ENCODE measurements around the gene FCHO2.

GRCh38 chr5:72917371-72917776 lies 38.5 kb upstream of the FCHO2 start:
- TF ChIP-seq, protein P1, sequence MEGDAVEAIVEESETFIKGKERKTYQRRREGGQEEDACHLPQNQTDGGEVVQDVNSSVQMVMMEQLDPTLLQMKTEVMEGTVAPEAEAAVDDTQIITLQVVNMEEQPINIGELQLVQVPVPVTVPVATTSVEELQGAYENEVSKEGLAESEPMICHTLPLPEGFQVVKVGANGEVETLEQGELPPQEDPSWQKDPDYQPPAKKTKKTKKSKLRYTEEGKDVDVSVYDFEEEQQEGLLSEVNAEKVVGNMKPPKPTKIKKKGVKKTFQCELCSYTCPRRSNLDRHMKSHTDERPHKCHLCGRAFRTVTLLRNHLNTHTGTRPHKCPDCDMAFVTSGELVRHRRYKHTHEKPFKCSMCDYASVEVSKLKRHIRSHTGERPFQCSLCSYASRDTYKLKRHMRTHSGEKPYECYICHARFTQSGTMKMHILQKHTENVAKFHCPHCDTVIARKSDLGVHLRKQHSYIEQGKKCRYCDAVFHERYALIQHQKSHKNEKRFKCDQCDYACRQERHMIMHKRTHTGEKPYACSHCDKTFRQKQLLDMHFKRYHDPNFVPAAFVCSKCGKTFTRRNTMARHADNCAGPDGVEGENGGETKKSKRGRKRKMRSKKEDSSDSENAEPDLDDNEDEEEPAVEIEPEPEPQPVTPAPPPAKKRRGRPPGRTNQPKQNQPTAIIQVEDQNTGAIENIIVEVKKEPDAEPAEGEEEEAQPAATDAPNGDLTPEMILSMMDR (IDR thresholded peaks at IDR 0.05), result no peak
- no peak for TF ChIP-seq POLR2A (IDR thresholded peaks at IDR 0.05)

Measured in heart left ventricle (tissue), 13 donors.